K562 treated with DMSO at 1 percent for 24 hours (cell line): ENCODE data around the gene OCLN. TPM values are rescaled to one million over a fixed set of nuclear protein-coding genes. Genes with fewer than 3 reads are reported as not detected.

Experiments used
- total RNA-seq: library from RNA; unstranded; fragments of 300-600 nt; gene quantifications from 2 replicates; pipeline ENCODE4 v1.2.3, GENCODE V29; 2022; ENCODE audit warnings: low read depth; ENCODE audit not compliant: insufficient read depth

The OCLN gene
- total RNA-seq: not detected in 2 replicates

GRCh38 chr5:69492391-69492922 is at the start of gene OCLN:
OCLN (plus strand) TSS chr5:69492790; CDS start chr5:69504245, 11,455 bp downstream.

GRCh38 chr5:69559908-69560330 is 67.3 kb downstream of the OCLN start, which contains the start of gene GTF2H2C:
GTF2H2C (plus strand) TSS chr5:69560191; CDS start chr5:69565133, 4,942 bp downstream.

Other genes with a start within 250 kb of the OCLN start
- gene CCDC125, start 160.0 kb upstream of the OCLN start, total RNA-seq: 4.4 and 4.9 TPM in 2 replicates
- 25.5 and 30.9 TPM in 2 replicates for gene AK6, start 123.3 kb upstream of the OCLN start, total RNA-seq
- 77.3 and 85.9 TPM in 2 replicates for gene TAF9, start 123.3 kb upstream of the OCLN start, total RNA-seq
- 15.0 and 15.6 TPM in 2 replicates for gene RAD17, start 123.0 kb upstream of the OCLN start, total RNA-seq
- 0.08 TPM in 1 of 2 replicates, not detected in the other for gene MARVELD2, start 77.7 kb upstream of the OCLN start, total RNA-seq
- 21.8 and 23.0 TPM in 2 replicates for gene GTF2H2C, start 67.4 kb downstream of the OCLN start, total RNA-seq